Naive thymus-derived CD8-positive, alpha-beta T cell (primary cell): Measurements from ENCODE around the gene P2RY6. TPM values are rescaled to one million over a fixed set of nuclear protein-coding genes. Genes with fewer than 3 reads are reported as not detected.

ENCODE experiments used
- ATAC-seq, 2 donors: fragments of 150-1000 bp; cut with Tn5 transposase in 1 of 2; sonication (Bioruptor Pico), chemical (Tn5 transposase) in 1 of 2; 1 replicate in 1 of 2; 2 replicates in 1 of 2; pipeline ENCODE4 v1.10.0; 2021; ENCODE audit warnings: mild to moderate bottlenecking in 2 of 2, moderate library complexity in 2 of 2
- POLR2A ChIA-PET: fragments of 350-600 bp; sonication (Branson Sonifier 250); formaldehyde crosslinking; loops from one replicate; lab custom pipeline; 2021; ENCODE audit warnings: antibody characterized with exemption; lab: Charles Lee
- DNase-seq, 10 donors: peaks; one replicate each; pipeline versions ENCODE4 v3.0.0 to v3.0.0-alpha.2; 2020 to 2022
- H3K27ac Mint-ChIP-seq, 10 donors: one replicate each; pipeline ENCODE4 v1.8.0; 2020 to 2022; ENCODE audit warnings: mild to moderate bottlenecking in 10 of 10, mixed read lengths in 10 of 10, moderate library complexity in 4 of 10, inconsistent platforms in 1 of 10
- H3K27me3 Mint-ChIP-seq, 5 donors: one replicate each; pipeline ENCODE4 v1.8.0; 2021 to 2022; ENCODE audit warnings: mixed read lengths in 5 of 5
- H3K36me3 Mint-ChIP-seq, 3 donors: one replicate each; pipeline ENCODE4 v1.8.0; 2020 to 2022; ENCODE audit warnings: mixed read lengths in 3 of 3, mild to moderate bottlenecking in 2 of 3, inconsistent platforms in 1 of 3
- H3K4me1 Mint-ChIP-seq, 4 donors: one replicate each; pipeline ENCODE4 v1.8.0; 2021 to 2022; ENCODE audit warnings: mixed read lengths in 4 of 4
- H3K4me3 Mint-ChIP-seq, 10 donors: one replicate each; pipeline ENCODE4 v1.8.0; 2020 to 2022; ENCODE audit warnings: mild to moderate bottlenecking in 10 of 10, mixed read lengths in 10 of 10, moderate library complexity in 6 of 10, inconsistent platforms in 1 of 10
- H3K9me3 Mint-ChIP-seq, 9 donors: one replicate each; pipeline ENCODE4 v1.8.0; 2020 to 2022; ENCODE audit warnings: mixed read lengths in 9 of 9, mild to moderate bottlenecking in 3 of 9, inconsistent platforms in 1 of 9, moderate library complexity in 1 of 9
- polyA plus RNA-seq, 3 donors: library from polyadenylated mRNA; unstranded; fragments of 300-500 nt; fragmentation: Illumina TruSeq; gene quantifications; one replicate each; pipeline ENCODE4 v1.2.3, GENCODE V29; 2021
- total RNA-seq, 8 experiments: library from RNA in 2 of 8; stranded (reverse) in 2 of 8; gene quantifications; one replicate each; pipeline ENCODE4 v1.2.3 and lab custom pipeline; 2021 to 2026

The P2RY6 gene
- total and polyA plus RNA-seq, 5 experiments from 2014 or later, result 0.52 TPM; not detected in 4

DNA sequence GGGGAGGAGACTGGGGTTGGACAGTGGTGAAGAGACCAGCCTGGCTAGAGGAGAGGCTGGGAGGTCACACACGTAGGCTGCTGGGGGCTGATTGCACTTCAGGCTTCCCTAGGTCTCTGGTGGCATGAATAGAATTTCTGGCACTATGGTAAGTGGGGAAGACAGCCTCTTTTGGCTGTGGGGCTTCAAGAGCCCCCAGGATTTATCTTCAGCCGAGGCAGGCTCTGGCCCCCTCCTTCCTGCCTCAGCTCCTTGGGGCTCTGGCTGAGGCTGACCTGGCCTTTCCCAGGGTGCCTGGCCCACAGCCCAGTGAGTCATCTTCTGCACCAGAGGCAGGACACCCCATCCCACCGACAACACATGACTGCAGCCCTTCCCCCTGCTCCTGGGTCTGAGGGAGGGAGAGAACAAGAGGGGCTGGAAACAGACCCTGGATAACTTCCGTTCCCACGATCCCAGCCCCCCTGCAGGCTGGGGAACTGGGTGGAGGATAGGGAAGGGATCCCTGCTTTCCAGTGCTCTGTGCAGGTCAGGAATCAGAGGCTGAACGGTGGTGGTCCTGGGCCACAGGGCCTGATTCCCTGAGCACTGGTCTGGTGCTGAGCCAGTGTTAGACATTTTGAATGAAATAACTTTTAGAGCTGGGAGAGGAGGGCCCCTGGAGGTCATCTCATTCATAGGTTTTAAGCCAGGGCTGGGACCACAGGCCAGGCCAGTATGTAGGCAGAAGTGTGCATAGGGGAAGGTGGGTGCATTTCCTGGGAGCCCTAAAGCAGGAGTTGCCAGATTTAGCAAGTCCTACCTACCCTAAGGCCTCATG, 62.5 kb downstream of the P2RY6 start:
- peaks cover 0 to 8% (median 2%) of the 10 kb centered on the region in 5 donors for H3K27me3 Mint-ChIP-seq
- no peaks in the 10 kb centered on the region for H3K36me3 Mint-ChIP-seq
- H3K9me3 Mint-ChIP-seq, result no peaks in the 10 kb centered on the region
- peaks cover 0 to 3% (median 0%) of the 10 kb centered on the region in 4 donors for H3K4me1 Mint-ChIP-seq
- no peak overlapping the region for H3K4me3 Mint-ChIP-seq
- POLR2A ChIA-PET, result interaction anchor here (0.5 to 1.0 kb wide), 2 partner anchors 26 to 900 kb away, joined by 3 to 5 read pairs; partner anchors contain the start of gene CLPB
- DNase-seq (no peak), ATAC-seq (no peak)
- no peak overlapping the region for H3K27ac Mint-ChIP-seq

DNA sequence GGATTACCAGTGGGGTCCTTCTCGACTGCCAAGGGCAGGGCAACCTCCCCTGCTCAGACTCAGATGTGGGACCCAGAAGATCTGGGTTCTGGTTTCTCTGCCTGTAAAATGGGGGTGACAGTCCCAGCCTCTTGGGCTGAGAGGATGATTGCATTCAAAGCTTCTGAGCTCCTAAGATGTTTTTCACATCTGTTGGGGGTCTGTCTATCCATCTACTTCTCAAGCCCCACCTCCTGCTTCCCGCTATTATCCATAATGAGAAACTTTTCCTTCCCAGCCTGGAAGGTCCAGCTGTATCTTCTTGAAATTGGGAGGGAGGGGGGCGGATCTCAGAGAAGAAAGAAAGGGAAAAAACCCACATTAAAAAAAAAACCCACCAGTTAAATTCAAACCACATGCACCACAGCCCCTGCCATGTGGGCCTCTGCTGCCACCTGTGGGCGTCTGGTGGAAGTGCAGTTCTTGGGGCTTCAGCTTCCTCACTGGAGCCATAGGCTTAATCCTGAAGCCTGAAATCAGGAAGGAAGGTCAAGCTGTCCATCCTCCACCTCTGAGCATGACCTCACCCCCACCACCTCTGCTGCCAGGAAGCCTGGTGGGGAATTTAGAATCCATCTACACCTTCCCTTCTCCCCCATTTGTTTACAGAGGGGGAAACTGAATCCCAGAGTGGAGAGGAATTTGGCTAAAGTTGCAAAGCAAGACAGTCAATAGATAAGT, 63.2 kb downstream of the P2RY6 start:
- no peaks in the 10 kb centered on the region for H3K9me3 Mint-ChIP-seq
- ATAC-seq (peak; percentile 78 to 89), DNase-seq (peak; percentile 63 to 85 (median 78))
- H3K4me3 Mint-ChIP-seq, result no peak overlapping the region
- H3K4me1 Mint-ChIP-seq, result peaks cover 0 to 3% (median 0%) of the 10 kb centered on the region in 4 donors
- POLR2A ChIA-PET, result interaction anchor here (0.5 to 1.0 kb wide), 4 partner anchors 26 to 901 kb away, joined by 3 to 5 read pairs (median 3); partner anchors contain the start of gene CLPB
- H3K27ac Mint-ChIP-seq, result no peak overlapping the region
- H3K36me3 Mint-ChIP-seq, result no peaks in the 10 kb centered on the region
- peaks cover 0 to 8% (median 2%) of the 10 kb centered on the region in 5 donors for H3K27me3 Mint-ChIP-seq

- ATAC-seq, result no peak
- Mint-ChIP-seq H3K4me1 (peaks cover 0 to 3% (median 0%) of the 10 kb centered on the region in 4 donors), H3K9me3 (peaks cover 0 to 2% (median 0%) of the 10 kb centered on the region in 9 donors), H3K36me3 (no peaks in the 10 kb centered on the region), H3K4me3 (no peak overlapping the region), H3K27ac (no peak overlapping the region), H3K27me3 (peaks cover 0 to 8% (median 2%) of the 10 kb centered on the region in 5 donors)
- POLR2A ChIA-PET, result interaction anchor here (1.2 kb wide), 1 partner anchor 62 kb away, joined by 3 read pairs; no protein-coding TSS in a partner anchor
- no peak for DNase-seq
Observed at GRCh38 chr11:73337846-73338245, 65.7 kb downstream of the P2RY6 start.

DNA sequence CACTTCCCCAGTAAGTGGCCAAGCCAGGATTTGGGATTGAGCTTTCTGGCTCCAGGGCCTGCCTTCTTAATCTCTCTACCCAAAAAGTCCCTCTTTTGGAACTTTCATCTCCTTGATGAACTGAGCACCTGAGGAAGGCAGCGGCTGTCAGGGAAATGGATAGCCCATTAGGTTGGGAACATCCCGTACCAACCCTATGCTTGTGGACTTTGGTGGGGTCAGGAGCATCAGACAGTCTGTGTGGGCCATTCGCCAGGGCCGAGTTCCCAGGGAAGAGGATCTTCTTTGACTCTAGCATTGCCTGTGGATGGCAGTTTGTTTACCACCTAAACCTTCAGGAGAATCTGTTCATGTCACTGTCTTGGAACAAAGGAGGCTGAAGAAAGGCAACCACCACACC, 66.1 kb downstream of the P2RY6 start:
- no peak for ATAC-seq
- no peak overlapping the region for H3K27ac Mint-ChIP-seq
- peaks cover 0 to 3% (median 0%) of the 10 kb centered on the region in 4 donors for H3K4me1 Mint-ChIP-seq
- DNase-seq, result no peak
- H3K4me3 Mint-ChIP-seq, result no peak overlapping the region
- H3K9me3 Mint-ChIP-seq, result peaks cover 0 to 2% (median 0%) of the 10 kb centered on the region in 9 donors
- H3K36me3 Mint-ChIP-seq, result no peaks in the 10 kb centered on the region
- POLR2A ChIA-PET, result no interaction called here
- H3K27me3 Mint-ChIP-seq, result peaks cover 0 to 8% (median 2%) of the 10 kb centered on the region in 5 donors

- H3K36me3 Mint-ChIP-seq, result no peaks in the 10 kb centered on the region
- ATAC-seq (no peak), DNase-seq (no peak)
- H3K4me1 Mint-ChIP-seq, result peaks cover 0 to 2% (median 0%) of the 10 kb centered on the region in 4 donors
- H3K9me3 Mint-ChIP-seq, result peaks cover 0 to 2% (median 0%) of the 10 kb centered on the region in 9 donors
- H3K4me3 Mint-ChIP-seq, result no peak overlapping the region
- POLR2A ChIA-PET, result interaction anchor here (1.2 kb wide), 1 partner anchor 31 kb away, joined by 3 read pairs; no protein-coding TSS in a partner anchor
- peak overlapping the region in 1 of 10 donors; percentile 42 for H3K27ac Mint-ChIP-seq
- H3K27me3 Mint-ChIP-seq, result peaks cover 0 to 8% (median 0%) of the 10 kb centered on the region in 5 donors
Observed at GRCh38 chr11:73340164-73340563, 68.0 kb downstream of the P2RY6 start.

DNA sequence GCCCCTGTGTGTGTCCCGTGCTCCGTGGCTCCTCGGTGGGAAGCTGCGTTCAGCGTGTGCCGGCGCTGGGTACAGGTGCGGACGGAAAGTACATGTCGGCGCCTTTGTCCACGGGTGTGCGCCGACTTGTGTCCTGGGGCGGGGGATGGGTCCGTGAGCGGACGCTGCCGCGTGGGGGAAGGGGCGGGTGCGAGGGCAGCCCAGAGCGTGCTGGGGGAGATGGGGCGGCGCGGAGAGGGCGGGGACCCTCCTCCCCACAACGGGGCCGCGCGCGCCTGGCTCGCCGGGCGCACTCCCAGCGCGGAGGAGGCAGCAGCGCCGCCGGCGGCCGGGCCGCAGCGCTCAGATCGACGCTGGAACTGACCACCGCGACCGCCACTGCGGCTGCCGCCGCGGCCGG, 70.5 kb downstream of the P2RY6 start:
- no peak for DNase-seq
- peaks cover 0 to 4% (median 0%) of the 10 kb centered on the region in 5 donors for H3K27me3 Mint-ChIP-seq
- no peaks in the 10 kb centered on the region for H3K36me3 Mint-ChIP-seq
- H3K4me3 Mint-ChIP-seq, result no peak overlapping the region
- no peak for ATAC-seq
- H3K4me1 Mint-ChIP-seq, result no peaks in the 10 kb centered on the region
- POLR2A ChIA-PET, result no interaction called here
- peaks cover 0 to 2% (median 0%) of the 10 kb centered on the region in 9 donors for H3K9me3 Mint-ChIP-seq
- no peak overlapping the region for H3K27ac Mint-ChIP-seq

- POLR2A ChIA-PET, result no interaction called here
- no peaks in the 10 kb centered on the region for H3K36me3 Mint-ChIP-seq
- H3K4me1 Mint-ChIP-seq, result no peaks in the 10 kb centered on the region
- H3K27me3 Mint-ChIP-seq, result peaks cover 0 to 7% (median 0%) of the 10 kb centered on the region in 5 donors
- ATAC-seq (no peak), DNase-seq (no peak)
- H3K9me3 Mint-ChIP-seq, result peaks cover 0 to 2% (median 0%) of the 10 kb centered on the region in 9 donors
- no peak overlapping the region for H3K27ac Mint-ChIP-seq
- no peak overlapping the region for H3K4me3 Mint-ChIP-seq
Observed at GRCh38 chr11:73343076-73343873, 71.1 kb downstream of the P2RY6 start.

- Mint-ChIP-seq H3K9me3 (peaks cover 0 to 2% (median 0%) of the 10 kb centered on the region in 9 donors), H3K27ac (no peak overlapping the region), H3K4me1 (no peaks in the 10 kb centered on the region), H3K36me3 (no peaks in the 10 kb centered on the region), H3K27me3 (peaks cover 0 to 7% (median 0%) of the 10 kb centered on the region in 5 donors), H3K4me3 (no peak overlapping the region)
- POLR2A ChIA-PET, result no interaction called here
- DNase-seq (no peak), ATAC-seq (no peak)
Observed at GRCh38 chr11:73344191-73344607, 72.1 kb downstream of the P2RY6 start.

GRCh38 chr11:73345481-73346160, 73.5 kb downstream of the P2RY6 start:
- no peak overlapping the region for H3K27ac Mint-ChIP-seq
- peaks cover 0 to 2% (median 0%) of the 10 kb centered on the region in 9 donors for H3K9me3 Mint-ChIP-seq
- peaks cover 0 to 5% (median 0%) of the 10 kb centered on the region in 4 donors for H3K4me1 Mint-ChIP-seq

DNA sequence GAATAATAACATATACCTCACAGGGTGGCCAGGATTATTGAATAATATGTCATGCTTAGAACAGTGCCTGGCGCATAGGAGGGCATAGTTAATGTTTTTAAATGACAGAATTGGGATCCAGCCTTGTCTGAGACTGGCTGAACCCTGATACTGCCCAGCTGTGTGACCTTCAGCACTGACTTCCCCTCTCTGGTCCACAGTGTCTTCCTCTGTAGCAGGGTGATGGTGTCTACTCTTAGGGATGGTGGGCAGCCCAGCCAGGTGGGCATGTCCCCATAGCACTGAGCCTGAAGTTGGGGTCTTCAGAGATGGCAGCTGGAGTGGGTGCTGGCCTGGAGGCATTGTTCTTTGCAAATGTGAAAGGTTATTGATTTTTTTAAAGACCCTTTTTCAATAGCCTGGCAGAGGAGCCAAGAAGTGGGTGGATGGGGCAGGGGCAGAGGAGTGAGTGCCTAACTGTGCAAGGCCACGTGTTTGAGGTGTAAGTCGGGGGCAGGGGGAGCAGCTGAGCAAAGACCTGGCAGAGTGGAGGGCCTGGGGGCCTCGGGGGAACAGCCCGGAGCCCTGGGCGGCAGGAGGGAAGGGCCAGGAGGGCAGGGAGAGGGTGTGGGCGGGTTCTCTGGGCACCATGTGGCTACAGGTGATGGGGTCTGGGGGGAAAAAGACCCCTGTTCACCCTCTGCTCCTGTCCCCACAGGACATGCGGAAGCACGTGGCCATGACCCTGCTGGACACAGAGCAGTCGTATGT, 74.2 kb downstream of the P2RY6 start:
- H3K27me3 Mint-ChIP-seq, result peaks cover 0 to 7% (median 0%) of the 10 kb centered on the region in 5 donors
- no peak for DNase-seq
- H3K27ac Mint-ChIP-seq, result no peak overlapping the region
- no peak overlapping the region for H3K4me3 Mint-ChIP-seq
- no peak for ATAC-seq
- peaks cover 0 to 11% (median under 1%) of the 10 kb centered on the region in 4 donors for H3K4me1 Mint-ChIP-seq
- H3K36me3 Mint-ChIP-seq, result no peaks in the 10 kb centered on the region
- peaks cover 0 to 2% (median 0%) of the 10 kb centered on the region in 9 donors for H3K9me3 Mint-ChIP-seq
- POLR2A ChIA-PET, result interaction anchor here (0.5 kb wide), 1 partner anchor 683 kb away, joined by 3 read pairs; no protein-coding TSS in a partner anchor

More at GRCh38 chr11:73345481-73346160, 73.5 kb downstream of the P2RY6 start:
- Mint-ChIP-seq H3K4me3 (no peak overlapping the region), H3K27me3 (peaks cover 0 to 7% (median 0%) of the 10 kb centered on the region in 5 donors), H3K36me3 (no peaks in the 10 kb centered on the region)
- ATAC-seq, result no peak
- DNase-seq, result no peak
- POLR2A ChIA-PET, result interaction anchor here (0.5 kb wide), 1 partner anchor 682 kb away, joined by 3 read pairs; no protein-coding TSS in a partner anchor

DNA sequence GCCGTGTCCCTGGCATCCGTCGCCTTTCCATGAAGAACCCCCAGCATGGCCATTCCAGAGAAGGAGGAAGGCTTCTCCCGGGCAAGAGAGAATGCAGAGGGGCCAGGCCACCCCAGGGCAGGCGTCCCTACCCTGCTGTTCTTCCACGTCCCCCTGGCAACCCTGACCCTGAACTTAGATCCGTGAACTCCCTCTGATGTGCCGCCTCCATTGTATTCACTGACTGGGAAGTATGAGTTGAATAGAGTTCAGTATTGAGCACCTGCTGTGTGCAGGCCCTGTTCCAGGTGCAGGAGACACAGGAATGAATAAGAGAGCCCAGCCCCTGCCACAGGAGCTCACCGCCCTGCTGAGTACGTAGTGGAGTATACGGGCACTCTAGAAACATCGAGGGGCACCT, 74.9 kb downstream of the P2RY6 start:
- ATAC-seq (no peak), DNase-seq (no peak)
- H3K4me1 Mint-ChIP-seq, result peaks cover 0 to 13% (median 1%) of the 10 kb centered on the region in 4 donors
- H3K27ac Mint-ChIP-seq, result no peak overlapping the region
- POLR2A ChIA-PET, result no interaction called here
- no peaks in the 10 kb centered on the region for H3K36me3 Mint-ChIP-seq
- H3K4me3 Mint-ChIP-seq, result no peak overlapping the region
- peaks cover 0 to 5% (median 0%) of the 10 kb centered on the region in 5 donors for H3K27me3 Mint-ChIP-seq
- no peaks in the 10 kb centered on the region for H3K9me3 Mint-ChIP-seq
